OCI-M2 (cell line): Measurements from ENCODE around the gene CHCHD6.

Experiments used
- DNase-seq: peaks from one replicate; lab custom pipeline; 2025; ENCODE audit not compliant: unreplicated experiment; lab: John Stamatoyannopoulos, UW

The CHCHD6 gene

GRCh38 chr3:126857928-126858327 is 153.9 kb downstream of the CHCHD6 start:
- DNase-seq: no peak

GRCh38 chr3:126858401-126858800 is 154.4 kb downstream of the CHCHD6 start:
- no peak for DNase-seq

- no peak for DNase-seq
Observed at GRCh38 chr3:126858887-126859286, 154.8 kb downstream of the CHCHD6 start.

GRCh38 chr3:126859415-126860246 is 155.6 kb downstream of the CHCHD6 start:
- DNase-seq: no peak

- DNase-seq: no peak
Observed at GRCh38 chr3:126865736-126866135, 161.7 kb downstream of the CHCHD6 start.

GRCh38 chr3:126866175-126866759 is 162.2 kb downstream of the CHCHD6 start:
- no peak for DNase-seq

GRCh38 chr3:126867190-126867862 is 163.3 kb downstream of the CHCHD6 start:
- no peak for DNase-seq

GRCh38 chr3:126867863-126868200 is 163.8 kb downstream of the CHCHD6 start:
- DNase-seq: no peak

- no peak for DNase-seq
Observed at GRCh38 chr3:126870608-126871210, 166.7 kb downstream of the CHCHD6 start.

- no peak for DNase-seq
Observed at GRCh38 chr3:126872701-126873342, 168.8 kb downstream of the CHCHD6 start.

- no peak for DNase-seq
Observed at GRCh38 chr3:126873416-126873815, 169.4 kb downstream of the CHCHD6 start.

GRCh38 chr3:126878664-126879063 is 174.6 kb downstream of the CHCHD6 start:
- no peak for DNase-seq

GRCh38 chr3:126880901-126881300 is 176.9 kb downstream of the CHCHD6 start:
- no peak for DNase-seq

GRCh38 chr3:126881861-126882260 is 177.8 kb downstream of the CHCHD6 start:
- DNase-seq: no peak

- DNase-seq: no peak
Observed at GRCh38 chr3:126883241-126883640, 179.2 kb downstream of the CHCHD6 start.

GRCh38 chr3:126885425-126885824 is 181.4 kb downstream of the CHCHD6 start:
- DNase-seq: no peak

- no peak for DNase-seq
Observed at GRCh38 chr3:126886217-126886616, 182.2 kb downstream of the CHCHD6 start.

- no peak for DNase-seq
Observed at GRCh38 chr3:126887686-126888085, 183.6 kb downstream of the CHCHD6 start.

- DNase-seq: no peak
Observed at GRCh38 chr3:126888186-126888760, 184.2 kb downstream of the CHCHD6 start.

- no peak for DNase-seq
Observed at GRCh38 chr3:126889276-126890201, 185.5 kb downstream of the CHCHD6 start.
